Skeletal muscle satellite cell (primary cell): Measurements from ENCODE around the gene GRAMD4.

Source experiments
- H3K27me3 ChIP-seq: 2 replicates; pipeline ENCODE4 v1.7.0; 2013; ENCODE audit warnings: low read length; ENCODE audit not compliant: control insufficient read depth, insufficient read depth
- H3K36me3 ChIP-seq: 2 replicates; pipeline ENCODE4 v1.7.0; 2013; ENCODE audit warnings: mild to moderate bottlenecking, control low read depth, low read length; ENCODE audit not compliant: insufficient read depth
- H3K4me1 ChIP-seq: 2 replicates; pipeline ENCODE4 v1.7.0; 2013; ENCODE audit warnings: low read length; ENCODE audit not compliant: control insufficient read depth, insufficient read depth
- H3K4me2 ChIP-seq: 2 replicates; pipeline ENCODE4 v1.7.0; 2013; ENCODE audit warnings: mild to moderate bottlenecking, low read length
- H3K4me3 ChIP-seq: 2 replicates; pipeline ENCODE4 v1.7.0; 2013; ENCODE audit warnings: low read length
- H3K9ac ChIP-seq: 2 replicates; pipeline ENCODE4 v1.7.0; 2013; ENCODE audit warnings: mild to moderate bottlenecking, low read depth, low read length, moderate library complexity
- H3K9me3 ChIP-seq: replicated peaks from 2 replicates; pipeline ENCODE4 v1.7.0; 2013; ENCODE audit warnings: mild to moderate bottlenecking, control low read depth, low read length

GRAMD4 gene

DNA sequence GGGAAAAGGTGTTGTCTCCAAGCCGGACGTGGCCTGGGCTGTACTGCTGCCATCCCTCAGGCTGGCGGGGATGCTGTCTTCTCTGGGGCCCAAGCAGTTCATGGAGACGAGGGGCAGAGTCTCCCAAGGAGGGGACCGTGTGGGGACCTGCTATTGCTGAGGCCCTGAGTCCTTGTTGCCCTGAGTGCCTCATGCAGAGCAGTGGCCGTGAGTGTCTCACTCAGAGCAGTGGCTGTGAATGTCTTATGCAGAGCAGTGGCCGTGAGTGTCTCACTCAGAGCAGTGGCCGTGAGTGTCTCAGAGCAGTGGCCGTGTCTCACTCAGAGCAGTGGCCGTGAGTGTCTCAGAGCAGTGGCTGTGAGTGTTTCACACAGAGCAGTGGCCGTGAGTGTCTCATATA is 54.7 kb downstream of the GRAMD4 start:
- Histone ChIP-seq H3K36me3 (no peaks in the 10 kb centered on the region), H3K4me3 (no peak overlapping the region), H3K27me3 (no peaks in the 10 kb centered on the region), H3K9ac (no peak overlapping the region), H3K4me1 (no peaks in the 10 kb centered on the region), H3K9me3 (no peaks in the 10 kb centered on the region), H3K4me2 (no peak overlapping the region)

DNA sequence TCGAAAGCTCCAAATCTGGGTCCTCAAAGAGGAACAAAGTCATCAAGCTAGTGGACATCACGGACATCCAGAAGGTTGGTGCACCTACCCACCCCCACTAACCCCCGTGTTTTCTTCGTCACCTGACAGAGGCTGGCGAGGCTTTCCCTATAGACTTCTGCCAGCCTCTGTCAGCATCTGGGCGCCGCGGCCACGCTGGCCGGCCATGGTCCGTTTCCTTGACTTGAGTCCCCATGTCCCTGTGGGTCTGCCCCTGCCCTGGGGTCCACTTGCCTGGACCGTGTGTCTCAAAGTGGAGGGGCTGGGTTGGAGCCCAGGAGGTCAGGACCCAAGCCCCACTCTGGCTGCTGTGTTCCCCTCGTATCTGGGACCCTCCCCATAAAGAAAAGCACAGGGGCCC is 55.3 kb downstream of the GRAMD4 start:
- H3K9ac ChIP-seq, result no peak overlapping the region
- H3K4me3 ChIP-seq, result no peak overlapping the region
- no peak overlapping the region for H3K4me2 ChIP-seq
- H3K4me1 ChIP-seq, result no peaks in the 10 kb centered on the region
- H3K9me3 ChIP-seq, result no peaks in the 10 kb centered on the region
- H3K27me3 ChIP-seq, result no peaks in the 10 kb centered on the region
- no peaks in the 10 kb centered on the region for H3K36me3 ChIP-seq

DNA sequence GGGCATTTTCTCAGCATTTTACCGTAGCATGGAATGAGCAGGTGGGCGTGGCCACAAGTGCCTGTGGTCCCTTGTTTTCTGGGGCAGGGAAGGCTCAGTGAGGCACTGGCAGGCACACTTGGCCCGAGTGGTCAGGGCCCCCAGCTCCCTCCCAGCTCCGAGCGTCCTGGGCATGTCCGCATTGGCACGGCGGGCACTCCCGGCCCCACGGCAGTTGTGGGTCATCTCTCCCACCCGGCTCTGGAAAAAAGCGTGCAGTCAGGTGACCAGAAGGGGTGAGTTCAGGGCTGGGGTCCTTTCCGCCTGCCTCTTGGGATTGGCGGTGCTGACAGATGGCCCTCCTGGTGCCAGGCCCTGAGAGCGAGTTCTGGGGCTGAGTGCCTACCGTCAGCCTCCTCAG is 55.8 kb downstream of the GRAMD4 start:
- H3K4me3 ChIP-seq, result no peak overlapping the region
- no peaks in the 10 kb centered on the region for H3K27me3 ChIP-seq
- no peaks in the 10 kb centered on the region for H3K4me1 ChIP-seq
- no peaks in the 10 kb centered on the region for H3K9me3 ChIP-seq
- no peak overlapping the region for H3K9ac ChIP-seq
- H3K36me3 ChIP-seq, result no peaks in the 10 kb centered on the region
- no peak overlapping the region for H3K4me2 ChIP-seq

DNA sequence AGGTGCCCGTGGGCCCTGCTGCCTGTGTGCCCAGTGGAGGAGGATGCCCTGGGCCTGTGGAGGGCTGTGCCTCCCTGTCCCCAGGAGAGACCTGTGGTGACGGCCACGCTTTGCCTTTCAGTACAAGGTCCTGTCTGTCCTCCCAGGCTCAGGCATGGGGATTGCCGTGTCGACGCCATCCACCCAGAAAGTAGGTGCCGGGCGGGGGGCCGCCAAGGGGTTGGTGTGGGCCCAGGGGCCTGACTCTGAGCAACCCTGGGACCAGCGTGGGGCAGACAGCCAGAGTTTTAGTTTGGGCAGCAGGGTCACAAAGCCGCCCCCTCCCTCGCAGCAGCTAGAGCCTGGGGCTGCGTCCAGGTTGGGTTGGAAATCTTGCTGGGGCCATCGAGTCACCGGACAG is 56.3 kb downstream of the GRAMD4 start:
- no peaks in the 10 kb centered on the region for H3K9me3 ChIP-seq
- H3K4me3 ChIP-seq, result no peak overlapping the region
- no peaks in the 10 kb centered on the region for H3K4me1 ChIP-seq
- H3K9ac ChIP-seq, result no peak overlapping the region
- H3K36me3 ChIP-seq, result no peaks in the 10 kb centered on the region
- no peaks in the 10 kb centered on the region for H3K27me3 ChIP-seq
- no peak overlapping the region for H3K4me2 ChIP-seq

DNA sequence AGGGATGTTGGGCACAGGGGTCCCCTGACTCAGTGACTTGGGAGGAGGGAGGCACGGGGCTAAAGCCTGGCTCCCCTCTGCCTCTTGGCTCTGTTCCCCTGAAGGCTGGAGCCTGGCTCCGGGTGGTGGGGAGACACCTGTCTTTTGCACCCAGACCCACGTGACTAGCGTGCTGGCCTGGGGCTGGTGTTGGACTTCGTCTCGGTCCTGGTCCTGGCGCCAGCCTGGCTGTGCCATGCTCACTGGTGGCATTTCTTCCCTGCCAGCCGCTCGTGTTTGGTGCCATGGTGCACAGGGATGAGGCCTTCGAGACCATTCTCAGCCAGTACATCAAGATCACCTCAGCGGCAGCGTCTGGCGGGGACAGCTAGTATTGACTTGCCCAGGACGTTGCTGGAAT is 56.7 kb downstream of the GRAMD4 start:
- H3K9ac ChIP-seq, result no peak overlapping the region
- H3K9me3 ChIP-seq, result no peaks in the 10 kb centered on the region
- no peaks in the 10 kb centered on the region for H3K27me3 ChIP-seq
- no peaks in the 10 kb centered on the region for H3K36me3 ChIP-seq
- no peak overlapping the region for H3K4me3 ChIP-seq
- H3K4me1 ChIP-seq, result no peaks in the 10 kb centered on the region
- no peak overlapping the region for H3K4me2 ChIP-seq

DNA sequence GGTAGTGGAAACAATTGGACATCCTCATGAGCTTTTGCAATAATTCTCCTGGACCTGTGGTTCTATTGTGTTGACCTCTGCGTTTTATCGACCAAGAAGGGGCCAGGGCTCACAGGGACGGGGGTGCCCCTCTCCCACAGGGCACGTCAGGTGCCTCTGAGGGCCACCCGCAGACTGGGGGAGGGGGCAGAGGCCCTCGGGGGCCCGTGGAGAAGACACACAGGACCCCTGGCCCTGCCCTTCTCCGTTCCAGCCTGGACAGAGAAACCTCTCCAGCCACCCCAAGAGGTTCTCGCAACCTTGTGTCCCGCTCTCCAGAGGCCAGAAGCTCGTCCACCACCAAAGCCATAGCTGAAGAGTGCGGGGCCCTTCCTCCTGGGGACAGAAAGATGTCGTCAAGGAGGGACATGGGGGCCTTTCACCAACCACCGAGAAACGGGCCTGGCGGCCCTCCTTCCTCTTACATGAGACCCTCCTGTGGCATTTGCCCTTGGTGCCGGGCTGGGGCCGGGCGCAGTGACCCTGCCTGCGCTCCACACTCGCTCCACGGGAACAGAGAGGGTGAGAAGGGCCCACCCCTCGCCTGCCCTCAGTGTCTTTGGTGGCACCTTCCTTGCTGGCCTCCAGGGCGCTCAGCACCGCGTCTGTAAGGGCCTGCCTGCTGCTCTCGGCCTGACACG is 57.3 kb downstream of the GRAMD4 start:
- no peak overlapping the region for H3K4me2 ChIP-seq
- no peak overlapping the region for H3K9ac ChIP-seq
- no peaks in the 10 kb centered on the region for H3K9me3 ChIP-seq
- no peaks in the 10 kb centered on the region for H3K27me3 ChIP-seq
- H3K4me1 ChIP-seq, result no peaks in the 10 kb centered on the region
- no peaks in the 10 kb centered on the region for H3K36me3 ChIP-seq
- H3K4me3 ChIP-seq, result no peak overlapping the region

DNA sequence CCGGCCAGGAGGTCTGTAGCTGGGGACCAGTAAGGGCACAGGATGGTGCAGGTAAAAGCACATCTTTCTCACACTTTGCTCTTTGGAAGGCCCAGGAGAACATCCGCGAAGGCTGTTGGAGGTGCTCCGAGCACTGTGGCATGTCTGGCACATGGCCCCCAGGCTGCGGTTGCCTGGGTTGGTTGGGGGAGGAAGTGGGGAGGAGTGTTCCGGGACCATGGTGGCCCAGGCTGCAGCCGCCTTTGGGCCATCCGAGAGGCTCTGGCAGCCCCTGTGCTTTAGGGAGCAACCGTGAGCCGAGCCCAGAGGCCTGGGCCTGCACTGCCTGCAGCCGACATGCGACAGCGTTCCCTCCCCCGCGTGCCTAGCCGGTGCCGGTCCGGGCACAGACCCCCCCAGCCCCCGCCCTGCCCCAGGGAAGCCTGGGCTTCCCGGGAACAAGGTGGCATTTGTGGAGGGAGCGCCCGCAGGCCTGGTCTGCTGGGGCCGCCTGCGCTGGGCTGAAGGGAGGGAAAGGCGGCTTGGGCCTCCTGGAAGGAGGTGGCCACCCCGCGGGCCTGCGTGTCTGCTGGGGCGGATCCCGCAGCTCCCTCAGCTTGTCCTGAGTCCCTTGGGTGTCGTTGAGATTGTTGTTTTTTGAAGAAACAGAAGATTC is 57.9 kb downstream of the GRAMD4 start:
- Histone ChIP-seq H3K9me3 (no peaks in the 10 kb centered on the region), H3K9ac (no peak overlapping the region), H3K36me3 (no peaks in the 10 kb centered on the region), H3K4me2 (no peak overlapping the region), H3K4me3 (no peak overlapping the region), H3K27me3 (no peaks in the 10 kb centered on the region), H3K4me1 (no peaks in the 10 kb centered on the region)

DNA sequence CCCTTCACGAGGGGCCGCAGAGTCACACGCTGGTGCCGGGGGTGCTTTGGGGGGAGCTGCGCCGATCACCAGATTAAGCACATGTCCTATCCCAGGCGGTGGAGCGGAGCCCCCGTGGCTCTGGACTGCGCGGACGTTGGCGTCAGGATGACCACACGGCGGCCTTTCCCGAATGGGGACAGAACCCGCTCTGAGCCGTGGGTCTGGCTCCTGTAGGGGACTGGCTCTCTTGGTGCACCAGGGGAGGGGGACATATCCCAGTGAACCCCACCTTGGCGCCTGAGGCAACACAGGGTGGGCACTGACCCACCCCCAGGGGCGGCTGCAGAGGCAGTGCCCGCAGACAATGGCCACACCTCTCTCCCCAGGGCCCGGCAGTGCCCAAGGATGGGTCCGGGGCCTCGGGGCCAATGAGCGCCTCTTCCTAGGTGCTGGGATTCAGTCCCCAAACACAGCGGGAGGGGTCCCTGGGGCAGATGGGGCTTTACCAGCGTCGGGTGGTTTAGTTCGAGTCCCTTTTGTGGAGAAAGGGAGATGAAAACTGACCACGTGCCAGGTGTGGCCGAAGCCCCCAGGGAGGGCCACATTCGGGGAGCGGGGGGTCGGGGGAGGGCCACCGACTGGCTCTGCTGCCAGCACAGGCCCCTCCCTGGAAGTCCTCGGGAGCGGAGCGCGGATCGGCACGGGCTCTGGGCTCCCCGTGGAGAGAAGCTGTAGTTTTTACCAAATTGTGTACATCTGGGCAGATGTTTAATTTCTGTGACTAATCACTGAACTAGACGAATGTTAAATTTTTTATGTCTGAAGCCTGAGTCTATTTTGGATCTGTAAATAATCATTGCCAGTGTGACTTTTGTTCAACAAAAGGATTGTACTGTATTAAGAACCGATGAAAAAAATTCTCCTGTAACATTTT is 58.9 kb downstream of the GRAMD4 start:
- Histone ChIP-seq H3K9ac (no peak overlapping the region), H3K4me3 (no peak overlapping the region), H3K4me1 (no peaks in the 10 kb centered on the region), H3K4me2 (no peak overlapping the region), H3K36me3 (no peaks in the 10 kb centered on the region), H3K9me3 (no peaks in the 10 kb centered on the region), H3K27me3 (no peaks in the 10 kb centered on the region)

DNA sequence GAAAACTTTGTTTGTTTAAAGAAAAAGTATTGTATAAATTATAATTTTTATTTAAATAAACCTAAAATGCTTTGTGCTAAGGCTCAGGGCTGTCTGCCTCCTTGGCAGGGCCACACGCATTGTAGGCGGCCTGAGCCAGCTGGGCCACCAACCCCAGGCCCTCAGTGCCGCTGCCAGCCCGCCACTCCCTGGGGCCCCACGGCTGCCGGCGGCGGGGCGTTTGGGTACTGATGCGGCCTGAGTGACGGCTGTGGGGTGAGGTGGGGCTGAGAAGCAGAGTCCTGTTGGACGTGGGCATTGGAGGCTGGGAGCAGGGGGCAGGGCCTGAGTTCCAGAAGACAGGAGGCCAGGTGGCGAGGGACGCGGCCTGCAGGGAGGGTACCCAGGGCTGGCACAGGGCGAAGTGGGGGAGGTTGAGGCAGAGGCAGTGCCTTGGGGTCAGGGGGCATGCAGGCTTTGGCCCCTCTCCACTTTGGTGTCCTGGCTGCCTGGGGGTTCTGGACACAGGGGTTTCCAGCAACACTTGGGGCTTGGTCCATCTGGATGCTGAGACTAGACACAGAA is 59.6 kb downstream of the GRAMD4 start:
- H3K36me3 ChIP-seq, result peaks cover 4% of the 10 kb centered on the region
- no peak overlapping the region for H3K4me2 ChIP-seq
- no peak overlapping the region for H3K4me3 ChIP-seq
- H3K9me3 ChIP-seq, result no peaks in the 10 kb centered on the region
- H3K9ac ChIP-seq, result no peak overlapping the region
- no peaks in the 10 kb centered on the region for H3K27me3 ChIP-seq
- H3K4me1 ChIP-seq, result no peaks in the 10 kb centered on the region

DNA sequence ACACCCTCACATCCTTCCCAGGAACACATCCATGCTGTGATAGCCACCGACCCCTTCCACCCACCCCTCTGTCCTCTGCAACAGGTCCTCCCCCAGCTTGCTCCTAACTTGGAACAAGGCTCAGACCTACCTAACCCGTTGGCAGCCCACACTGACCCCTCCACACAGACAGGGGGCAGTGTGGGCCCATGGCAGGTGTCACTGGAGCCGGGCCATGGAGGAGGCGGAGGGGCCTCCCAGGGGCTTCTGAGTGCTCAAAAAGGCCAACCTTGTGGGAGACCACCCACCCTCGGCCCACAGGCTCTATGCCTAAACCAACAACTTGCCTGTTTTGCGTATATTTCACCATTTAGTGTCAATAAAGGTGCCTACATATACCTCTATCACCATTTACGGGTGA is 60.8 kb downstream of the GRAMD4 start:
- Histone ChIP-seq H3K4me1 (no peaks in the 10 kb centered on the region), H3K4me3 (no peak overlapping the region), H3K4me2 (no peak overlapping the region), H3K27me3 (no peaks in the 10 kb centered on the region), H3K36me3 (peaks cover 12% of the 10 kb centered on the region), H3K9me3 (no peaks in the 10 kb centered on the region), H3K9ac (no peak overlapping the region)

DNA sequence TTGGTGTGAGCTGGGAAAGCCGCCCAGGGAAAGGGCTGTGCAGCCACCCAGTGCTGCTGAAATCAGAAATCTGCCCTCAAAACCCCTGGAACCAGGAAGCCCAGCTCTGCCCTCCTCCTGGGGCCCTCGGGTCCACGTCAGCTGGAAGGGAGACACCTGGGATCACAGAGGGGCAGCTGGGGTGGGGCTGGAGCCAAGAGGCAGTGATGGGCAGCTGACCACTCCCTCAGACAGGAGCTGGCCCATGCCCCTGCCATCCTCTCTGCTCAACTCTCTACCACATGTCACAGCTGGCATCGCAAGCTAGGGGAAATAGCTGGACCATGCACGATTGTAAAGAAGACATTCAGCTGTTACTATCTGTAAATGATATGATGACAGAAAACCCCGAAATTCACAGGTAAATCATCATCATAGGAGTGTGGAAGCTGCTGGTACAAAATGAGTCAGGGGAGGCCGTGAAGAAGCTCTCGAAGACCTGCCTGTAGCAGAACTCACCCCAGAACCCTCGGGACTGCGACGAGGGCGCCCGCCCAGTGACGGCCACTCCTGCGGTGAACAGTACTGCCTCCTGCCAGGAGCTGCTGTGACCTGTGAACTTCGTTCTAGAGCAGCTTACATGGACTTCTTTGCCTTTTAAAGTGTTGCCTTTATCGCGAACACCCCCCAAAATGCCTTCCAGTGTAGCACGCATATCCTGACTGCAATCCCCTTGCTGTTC is 62.0 kb downstream of the GRAMD4 start:
- no peaks in the 10 kb centered on the region for H3K4me1 ChIP-seq
- no peaks in the 10 kb centered on the region for H3K27me3 ChIP-seq
- no peak overlapping the region for H3K4me3 ChIP-seq
- H3K36me3 ChIP-seq, result peaks cover 23% of the 10 kb centered on the region
- no peak overlapping the region for H3K9ac ChIP-seq
- no peaks in the 10 kb centered on the region for H3K9me3 ChIP-seq
- no peak overlapping the region for H3K4me2 ChIP-seq
